Suppressor macrophage treated with lipopolysaccharide for 4 hours (primary cell): ENCODE data around the gene TMEM175.

ENCODE experiments used
- DNase-seq: peaks from one replicate; pipeline ENCODE4 v3.0.0-alpha.2; 2020

TMEM175 gene

DNA sequence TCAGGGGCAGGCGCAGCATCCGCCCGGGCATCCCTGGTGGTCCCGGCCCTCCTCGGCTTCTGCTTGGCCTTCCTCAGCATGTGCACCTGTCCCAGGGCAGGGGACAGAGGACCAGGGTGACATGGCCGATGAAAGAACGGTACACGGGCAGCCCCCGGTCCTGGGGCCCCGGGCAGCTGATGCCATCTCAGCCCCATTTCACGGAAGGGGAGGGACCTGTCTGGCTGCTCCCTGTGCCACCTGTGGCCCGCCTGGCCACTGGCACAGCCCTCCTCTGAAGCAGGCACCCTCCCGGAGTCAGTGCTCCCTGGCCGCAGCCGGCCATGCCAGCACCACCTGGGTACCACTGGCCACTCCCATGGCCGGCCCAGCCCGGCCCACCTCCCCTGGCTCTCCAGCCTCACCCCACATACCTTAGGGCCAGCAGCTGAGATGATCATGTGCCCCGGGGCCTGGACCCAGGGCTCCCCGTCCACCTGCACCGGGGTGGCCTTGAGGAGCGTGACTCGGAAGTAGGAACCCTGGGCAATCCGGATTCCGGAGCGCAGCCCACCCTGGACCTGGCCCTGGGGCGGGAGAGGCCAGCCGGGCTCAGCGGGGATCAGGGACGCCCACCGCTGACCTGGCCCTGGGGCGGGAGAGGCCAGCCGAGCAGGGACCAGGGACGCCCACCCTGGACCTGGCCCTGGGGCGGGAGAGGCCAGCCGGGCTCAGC is 28.5 kb downstream of the TMEM175 start:
- no peak for DNase-seq

- no peak for DNase-seq
Measured at GRCh38 chr4:961351-962230, 29.3 kb downstream of the TMEM175 start.

DNA sequence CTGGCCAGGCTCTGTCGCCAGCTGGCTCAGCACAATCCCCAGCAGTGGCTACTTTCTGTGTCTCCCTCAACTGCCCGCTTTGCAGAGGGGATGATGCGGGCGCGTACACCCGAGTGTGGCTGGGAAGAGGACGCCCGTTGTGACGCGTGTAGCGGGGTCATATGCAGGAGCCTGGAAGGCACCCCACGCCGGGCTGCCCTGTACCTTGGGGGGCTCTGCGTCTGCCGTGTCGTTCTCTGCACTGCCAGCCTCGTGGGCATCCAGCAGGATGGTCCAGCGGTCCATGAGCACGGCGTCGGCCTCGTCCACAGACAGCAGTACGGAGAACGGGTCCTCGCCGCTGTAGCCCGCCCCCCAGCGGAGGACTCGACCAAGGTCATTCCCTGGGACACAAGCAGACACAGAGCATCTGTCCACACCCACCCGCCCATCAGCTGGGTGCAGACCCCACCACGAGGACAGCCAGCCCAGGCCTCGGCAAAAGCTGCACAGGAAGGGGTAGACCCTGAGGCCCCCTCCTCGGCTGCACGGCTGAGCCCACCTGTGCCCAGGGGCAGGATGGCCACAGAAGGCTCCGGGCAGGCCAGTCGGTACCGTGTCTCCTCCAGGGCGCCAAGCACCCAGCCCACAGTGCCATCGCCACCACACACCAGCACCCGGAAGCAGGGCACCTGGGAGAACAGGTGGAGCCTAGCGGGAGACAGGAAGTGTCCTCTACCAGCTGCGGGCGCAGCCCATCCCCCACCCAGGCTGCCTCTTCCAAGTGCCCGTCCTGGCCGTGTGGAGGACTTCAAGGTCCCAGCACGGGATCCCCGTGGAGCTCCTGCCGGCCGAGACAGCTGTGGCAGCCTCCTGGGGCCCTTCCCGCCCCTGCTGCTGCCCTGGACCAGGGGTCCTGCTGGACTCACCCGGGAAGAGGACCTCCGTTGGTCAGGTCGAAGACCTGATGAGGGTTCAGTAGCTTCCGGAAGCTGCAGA is 30.3 kb downstream of the TMEM175 start:
- no peak for DNase-seq

- DNase-seq, result no peak
Measured at GRCh38 chr4:963276-964225, 31.3 kb downstream of the TMEM175 start.

- no peak for DNase-seq
Measured at GRCh38 chr4:964346-965025, 32.2 kb downstream of the TMEM175 start.

GRCh38 chr4:965048-965765 is 32.9 kb downstream of the TMEM175 start:
- DNase-seq, result no peak

GRCh38 chr4:965766-966134 is 33.5 kb downstream of the TMEM175 start:
- DNase-seq, result no peak

GRCh38 chr4:966266-967112 is 34.2 kb downstream of the TMEM175 start:
- no peak for DNase-seq

GRCh38 chr4:967113-968104 is 35.1 kb downstream of the TMEM175 start:
- DNase-seq, result peak; percentile 10

GRCh38 chr4:968221-968620 is 36.0 kb downstream of the TMEM175 start:
- DNase-seq, result no peak

- DNase-seq, result no peak
Measured at GRCh38 chr4:968621-969394, 36.5 kb downstream of the TMEM175 start.

DNA sequence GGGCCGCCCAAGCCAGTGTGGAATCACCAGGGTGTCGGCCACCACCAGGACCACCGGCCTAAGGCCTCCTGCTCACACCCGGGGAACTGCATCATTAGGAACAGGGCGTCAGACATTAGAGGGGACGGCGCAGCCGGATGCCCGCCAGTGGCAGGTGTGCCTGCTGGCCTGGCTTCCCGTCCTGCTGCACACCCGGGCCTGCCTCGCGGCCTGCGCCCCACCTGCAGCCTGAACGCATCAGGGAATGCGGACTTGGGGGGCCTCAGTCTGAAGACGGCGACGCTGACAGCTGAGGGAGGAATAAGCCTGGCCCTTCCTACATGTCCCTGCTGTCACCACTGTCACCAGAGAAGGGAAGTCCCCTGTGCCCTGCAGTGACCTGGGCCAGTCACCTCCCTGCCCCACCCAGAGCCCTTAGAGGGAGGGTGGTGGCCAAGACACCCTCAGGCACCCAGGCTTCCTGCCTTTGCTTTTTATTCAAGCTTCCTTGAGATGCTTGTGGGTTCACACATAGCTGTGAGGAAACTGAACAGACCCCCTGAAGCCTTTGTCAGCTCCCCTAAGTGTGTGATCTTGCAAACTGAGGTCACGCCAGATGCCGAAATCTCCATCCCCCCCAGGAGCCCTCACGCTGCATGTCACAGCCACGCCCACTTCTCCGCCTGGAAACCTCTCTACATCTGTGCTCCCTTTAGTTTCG is 37.9 kb downstream of the TMEM175 start:
- DNase-seq, result no peak

GRCh38 chr4:970854-971520 is 38.7 kb downstream of the TMEM175 start:
- no peak for DNase-seq

- no peak for DNase-seq
Measured at GRCh38 chr4:971666-972500, 39.6 kb downstream of the TMEM175 start.
